Type B pancreatic cell (in vitro differentiated cells): ENCODE measurements around the gene STK40. TPM values are rescaled to one million over a fixed set of nuclear protein-coding genes. Genes with fewer than 3 reads are reported as not detected.

ENCODE experiments used
- DNase-seq: peaks from one replicate; pipeline ENCODE4 v3.0.0; 2021; ENCODE audit warnings: mixed read lengths; ENCODE audit not compliant: unreplicated experiment; ENCODE audit errors: extremely low spot score
- H3K27ac Mint-ChIP-seq: 2 replicates; pipeline ENCODE4 v1.8.0; 2021; ENCODE audit warnings: mild to moderate bottlenecking, mixed read lengths
- H3K27me3 Mint-ChIP-seq: 2 replicates; pipeline ENCODE4 v1.8.0; 2021; ENCODE audit warnings: mixed read lengths
- H3K36me3 Mint-ChIP-seq: 2 replicates; pipeline ENCODE4 v1.8.0; 2021; ENCODE audit warnings: mixed read lengths
- H3K4me1 Mint-ChIP-seq: one replicate; pipeline ENCODE4 v1.8.0; 2021; ENCODE audit warnings: mixed read lengths; ENCODE audit not compliant: unreplicated experiment
- H3K4me3 Mint-ChIP-seq: 2 replicates; pipeline ENCODE4 v1.8.0; 2021; ENCODE audit warnings: mild to moderate bottlenecking, mixed read lengths
- H3K9me3 Mint-ChIP-seq: 2 replicates; pipeline ENCODE4 v1.8.0; 2021; ENCODE audit warnings: mixed read lengths
- total RNA-seq: library from RNA; stranded (reverse); gene quantifications from 2 replicates; pipeline ENCODE4 v1.2.1, GENCODE V29; 2021; ENCODE audit warnings: low replicate concordance
- TF ChIP-seq, protein P1 (sequence below): fragments of 200-600 bp; sonication (generic); conservative IDR thresholded peaks from 2 replicates; pipeline ENCODE4 v1.5.0; 2021; ENCODE audit warnings: antibody characterized with exemption, mild to moderate bottlenecking

The STK40 gene
- total RNA-seq, 1 donor from 2014 or later: 58.5 TPM

DNA sequence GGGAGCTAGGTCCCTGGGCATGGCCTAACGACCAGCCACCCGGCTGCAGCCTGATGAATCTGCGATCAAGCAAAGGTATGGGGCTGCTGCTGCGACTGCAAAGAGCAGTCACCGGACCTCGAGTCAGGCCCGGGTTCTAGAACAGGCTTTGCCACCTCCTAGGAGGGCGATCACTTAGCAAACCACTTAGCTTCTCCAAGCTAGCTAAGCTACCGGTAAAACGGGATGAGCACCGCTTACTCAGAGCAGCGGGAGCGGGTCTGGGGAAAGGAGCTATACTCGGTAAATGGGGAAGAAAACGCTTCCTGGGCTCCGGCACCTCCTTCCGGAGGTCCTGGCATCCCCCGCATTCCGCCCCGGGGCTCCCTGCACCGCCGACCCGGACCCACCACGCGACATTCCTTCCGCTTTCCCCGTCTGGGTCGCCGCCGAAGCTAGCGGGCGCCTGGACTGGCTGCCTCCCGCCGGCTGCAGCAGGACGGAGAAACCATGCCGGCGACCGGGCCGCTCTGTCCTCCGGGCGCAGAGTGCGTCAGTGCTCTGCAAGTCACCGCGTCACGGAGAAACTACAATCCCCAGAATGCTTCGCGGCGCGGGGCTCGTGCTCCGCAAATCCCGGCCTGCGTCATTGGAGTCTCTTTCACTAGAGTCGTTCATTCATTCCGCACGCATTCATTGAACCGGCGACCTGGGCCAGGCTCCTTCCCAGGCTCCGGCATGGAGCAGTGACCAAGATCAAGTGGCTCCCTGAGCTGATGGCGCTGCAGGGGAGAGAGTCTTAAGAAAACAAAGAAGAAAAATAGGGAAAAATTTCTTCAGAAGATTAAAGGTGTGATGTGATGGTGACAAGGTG lies 11.9 kb upstream of the STK40 start, which contains the start of gene LSM10:
TSS of gene LSM10 (minus strand) at position 531 of the 853 bp plus-strand sequence. CDS start 3,779 bp downstream, outside the sequence.
- peak; percentile 89 for DNase-seq
- Mint-ChIP-seq H3K9me3 (no peaks in the 10 kb centered on the region), H3K27me3 (no peaks in the 10 kb centered on the region), H3K36me3 (peaks cover 3% of the 10 kb centered on the region), H3K4me3 (peak within 1 kb of the TSS; percentile 98), H3K4me1 (peaks cover 27% of the 10 kb centered on the region), H3K27ac (peak within 1 kb of the TSS; percentile 97)
- TF ChIP-seq, protein P1, sequence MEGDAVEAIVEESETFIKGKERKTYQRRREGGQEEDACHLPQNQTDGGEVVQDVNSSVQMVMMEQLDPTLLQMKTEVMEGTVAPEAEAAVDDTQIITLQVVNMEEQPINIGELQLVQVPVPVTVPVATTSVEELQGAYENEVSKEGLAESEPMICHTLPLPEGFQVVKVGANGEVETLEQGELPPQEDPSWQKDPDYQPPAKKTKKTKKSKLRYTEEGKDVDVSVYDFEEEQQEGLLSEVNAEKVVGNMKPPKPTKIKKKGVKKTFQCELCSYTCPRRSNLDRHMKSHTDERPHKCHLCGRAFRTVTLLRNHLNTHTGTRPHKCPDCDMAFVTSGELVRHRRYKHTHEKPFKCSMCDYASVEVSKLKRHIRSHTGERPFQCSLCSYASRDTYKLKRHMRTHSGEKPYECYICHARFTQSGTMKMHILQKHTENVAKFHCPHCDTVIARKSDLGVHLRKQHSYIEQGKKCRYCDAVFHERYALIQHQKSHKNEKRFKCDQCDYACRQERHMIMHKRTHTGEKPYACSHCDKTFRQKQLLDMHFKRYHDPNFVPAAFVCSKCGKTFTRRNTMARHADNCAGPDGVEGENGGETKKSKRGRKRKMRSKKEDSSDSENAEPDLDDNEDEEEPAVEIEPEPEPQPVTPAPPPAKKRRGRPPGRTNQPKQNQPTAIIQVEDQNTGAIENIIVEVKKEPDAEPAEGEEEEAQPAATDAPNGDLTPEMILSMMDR: no peak

DNA sequence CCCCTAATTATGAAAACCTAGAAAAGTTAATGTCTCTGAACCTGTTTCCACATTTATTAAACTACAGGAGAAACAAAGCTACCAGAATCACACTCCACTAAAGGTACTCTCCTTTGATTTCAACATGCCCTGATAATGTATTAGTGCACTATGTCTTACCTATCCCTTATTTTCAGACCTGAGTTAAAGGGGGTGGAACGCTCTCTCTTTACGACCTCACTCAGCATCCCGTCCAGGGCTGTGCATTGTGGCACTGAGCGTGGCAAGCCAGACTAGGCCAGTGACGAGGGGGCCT lies 11.3 kb upstream of the STK40 start:
- H3K9me3 Mint-ChIP-seq: no peaks in the 10 kb centered on the region
- H3K27ac Mint-ChIP-seq: peak overlapping the region; percentile 97
- no peaks in the 10 kb centered on the region for H3K27me3 Mint-ChIP-seq
- peaks cover 3% of the 10 kb centered on the region for H3K36me3 Mint-ChIP-seq
- DNase-seq: no peak
- TF ChIP-seq, protein P1: no peak
- H3K4me1 Mint-ChIP-seq: peaks cover 22% of the 10 kb centered on the region
- H3K4me3 Mint-ChIP-seq: peak overlapping the region; percentile 98

DNA sequence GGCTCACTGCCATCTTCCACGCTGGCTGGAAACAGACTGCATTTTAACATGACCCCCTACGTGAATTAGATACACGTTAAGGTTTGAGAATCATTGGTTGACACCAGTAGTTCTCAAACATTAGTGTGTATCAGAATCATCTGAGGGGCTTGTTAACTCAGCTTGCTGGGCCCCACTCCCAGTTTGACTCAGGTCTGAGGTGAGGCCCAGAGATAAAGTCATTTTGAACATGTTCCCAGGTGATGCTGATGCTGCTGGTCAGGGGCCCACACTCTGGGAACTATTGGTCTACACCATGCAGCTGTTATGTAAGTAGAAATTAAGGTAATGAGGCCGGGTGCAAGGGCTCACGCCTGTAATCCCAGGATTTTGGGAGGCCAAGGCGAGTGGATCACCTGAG lies 10.6 kb upstream of the STK40 start:
- H3K27ac Mint-ChIP-seq: no peak overlapping the region
- H3K27me3 Mint-ChIP-seq: no peaks in the 10 kb centered on the region
- peak overlapping the region; percentile 98 for H3K4me3 Mint-ChIP-seq
- H3K36me3 Mint-ChIP-seq: peaks cover 3% of the 10 kb centered on the region
- DNase-seq: no peak
- TF ChIP-seq, protein P1: no peak
- H3K9me3 Mint-ChIP-seq: no peaks in the 10 kb centered on the region
- peaks cover 21% of the 10 kb centered on the region for H3K4me1 Mint-ChIP-seq

GRCh38 chr1:36393686-36394085 lies 8.0 kb upstream of the STK40 start:
- Mint-ChIP-seq H3K4me1 (peaks cover 11% of the 10 kb centered on the region), H3K36me3 (peaks cover 3% of the 10 kb centered on the region), H3K9me3 (no peaks in the 10 kb centered on the region), H3K4me3 (no peak overlapping the region), H3K27me3 (no peaks in the 10 kb centered on the region), H3K27ac (no peak overlapping the region)
- TF ChIP-seq, protein P1: no peak
- DNase-seq: no peak

GRCh38 chr1:36392836-36393235 lies 7.1 kb upstream of the STK40 start:
- Mint-ChIP-seq H3K4me3 (no peak overlapping the region), H3K27ac (no peak overlapping the region)

More at GRCh38 chr1:36392836-36393235, 7.1 kb upstream of the STK40 start:
- no peak for DNase-seq
- peaks cover 7% of the 10 kb centered on the region for H3K4me1 Mint-ChIP-seq
- no peaks in the 10 kb centered on the region for H3K9me3 Mint-ChIP-seq
- TF ChIP-seq, protein P1: no peak
- H3K27me3 Mint-ChIP-seq: no peaks in the 10 kb centered on the region
- peaks cover 3% of the 10 kb centered on the region for H3K36me3 Mint-ChIP-seq
